ENCODE measurements around the gene BMX. TPM values are rescaled to one million over a fixed set of nuclear protein-coding genes. Genes with fewer than 3 reads are reported as not detected.

The BMX gene
- not detected for polyA plus RNA-seq (2013, experiment 1 of 2)
- polyA plus RNA-seq (2013, experiment 2 of 2), result not detected

GRCh38 chrX:15500497-15500966, at the start of gene BMX:
Gene BMX (plus strand): TSS chrX:15500807. CDS start chrX:15508354, 7,547 bp downstream.
- no peaks in the 10 kb centered on the region for H3K9me3 ChIP-seq (ENCODE audit: control insufficient read depth, low read length)
- H3K27ac ChIP-seq (ENCODE audit: low read depth, low read length, severe bottlenecking), result no peak within 1 kb of the TSS
- no peak within 1 kb of the TSS for H3K4me3 ChIP-seq (ENCODE audit: extremely low read depth, insufficient read depth, low read length, poor library complexity, severe bottlenecking)
- H3K4me1 ChIP-seq (ENCODE audit: control insufficient read depth, insufficient read depth, low read length, poor library complexity, severe bottlenecking), result no peaks in the 10 kb centered on the region
- WGBS, 2 experiments (ENCODE audit: insufficient coverage in 2 of 2), result 92 to 95% methylated on average over 8 to 13 of the region's 18 CpGs
- H3K36me3 ChIP-seq (ENCODE audit: control insufficient read depth, insufficient read depth, low read length), result no peaks in the 10 kb centered on the region

- H3K4me3 ChIP-seq (ENCODE audit: extremely low read depth, insufficient read depth, low read length, poor library complexity, severe bottlenecking), result no peak overlapping the region
- H3K36me3 ChIP-seq (ENCODE audit: control insufficient read depth, insufficient read depth, low read length), result peaks cover 10% of the 10 kb centered on the region
- H3K4me1 ChIP-seq (ENCODE audit: control insufficient read depth, insufficient read depth, low read length, poor library complexity, severe bottlenecking), result peaks cover 4% of the 10 kb centered on the region
- no peak overlapping the region for H3K27ac ChIP-seq (ENCODE audit: low read depth, low read length, severe bottlenecking)
- WGBS, 2 experiments (ENCODE audit: insufficient coverage in 2 of 2), result no CpG with 5 or more reads among the region's 1 CpG
- H3K9me3 ChIP-seq (ENCODE audit: control insufficient read depth, low read length), result no peaks in the 10 kb centered on the region
Observed at GRCh38 chrX:15451913-15452312, 48.7 kb upstream of the BMX start.

GRCh38 chrX:15464704-15465103, 35.9 kb upstream of the BMX start:
- Histone ChIP-seq H3K9me3 (ENCODE audit: control insufficient read depth, low read length) (no peaks in the 10 kb centered on the region), H3K4me3 (ENCODE audit: extremely low read depth, insufficient read depth, low read length, poor library complexity, severe bottlenecking) (no peak overlapping the region), H3K36me3 (ENCODE audit: control insufficient read depth, insufficient read depth, low read length) (no peaks in the 10 kb centered on the region), H3K27ac (ENCODE audit: low read depth, low read length, severe bottlenecking) (no peak overlapping the region), H3K4me1 (ENCODE audit: control insufficient read depth, insufficient read depth, low read length, poor library complexity, severe bottlenecking) (no peaks in the 10 kb centered on the region)

- Histone ChIP-seq H3K4me3 (ENCODE audit: extremely low read depth, insufficient read depth, low read length, poor library complexity, severe bottlenecking) (no peak overlapping the region), H3K36me3 (ENCODE audit: control insufficient read depth, insufficient read depth, low read length) (no peaks in the 10 kb centered on the region), H3K4me1 (ENCODE audit: control insufficient read depth, insufficient read depth, low read length, poor library complexity, severe bottlenecking) (no peaks in the 10 kb centered on the region), H3K9me3 (ENCODE audit: control insufficient read depth, low read length) (no peaks in the 10 kb centered on the region), H3K27ac (ENCODE audit: low read depth, low read length, severe bottlenecking) (no peak overlapping the region)
- no CpG with 5 or more reads among the region's 4 CpGs for WGBS, 2 experiments (ENCODE audit: insufficient coverage in 2 of 2)
Observed at GRCh38 chrX:15465347-15465746, 35.3 kb upstream of the BMX start.

GRCh38 chrX:15465896-15466651, 34.5 kb upstream of the BMX start:
- Histone ChIP-seq H3K27ac (ENCODE audit: low read depth, low read length, severe bottlenecking) (no peak overlapping the region), H3K4me1 (ENCODE audit: control insufficient read depth, insufficient read depth, low read length, poor library complexity, severe bottlenecking) (no peaks in the 10 kb centered on the region), H3K9me3 (ENCODE audit: control insufficient read depth, low read length) (no peaks in the 10 kb centered on the region), H3K4me3 (ENCODE audit: extremely low read depth, insufficient read depth, low read length, poor library complexity, severe bottlenecking) (no peak overlapping the region), H3K36me3 (ENCODE audit: control insufficient read depth, insufficient read depth, low read length) (no peaks in the 10 kb centered on the region)
- WGBS, 2 experiments (ENCODE audit: insufficient coverage in 2 of 2), result no CpG with 5 or more reads among the region's 9 CpGs

DNA sequence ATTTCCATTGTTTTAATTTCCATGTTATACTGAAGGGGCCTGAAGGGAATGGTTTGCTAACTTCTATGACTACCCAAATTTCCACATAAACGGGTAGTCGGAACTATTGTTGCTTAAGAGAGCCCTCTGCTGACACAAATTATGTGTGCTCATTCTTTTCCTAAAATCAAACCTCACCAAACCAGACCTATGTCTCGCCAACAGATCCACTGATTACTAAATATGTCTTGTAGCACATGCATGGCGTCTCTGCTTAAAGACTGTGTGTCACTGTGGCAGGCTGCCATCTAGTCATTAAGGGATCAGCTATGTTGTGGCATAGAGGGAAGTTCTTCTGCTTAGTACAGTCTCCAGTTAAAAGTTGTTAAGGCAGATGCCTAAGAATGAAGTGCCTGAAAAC, 32.6 kb upstream of the BMX start:
- H3K4me1 ChIP-seq (ENCODE audit: control insufficient read depth, insufficient read depth, low read length, poor library complexity, severe bottlenecking), result no peaks in the 10 kb centered on the region
- H3K27ac ChIP-seq (ENCODE audit: low read depth, low read length, severe bottlenecking), result no peak overlapping the region
- H3K36me3 ChIP-seq (ENCODE audit: control insufficient read depth, insufficient read depth, low read length), result no peaks in the 10 kb centered on the region
- H3K4me3 ChIP-seq (ENCODE audit: extremely low read depth, insufficient read depth, low read length, poor library complexity, severe bottlenecking), result no peak overlapping the region
- WGBS, 2 experiments (ENCODE audit: insufficient coverage in 2 of 2), result no CpG with 5 or more reads among the region's 4 CpGs
- H3K9me3 ChIP-seq (ENCODE audit: control insufficient read depth, low read length), result no peaks in the 10 kb centered on the region

- WGBS, 2 experiments (ENCODE audit: insufficient coverage in 2 of 2), result no CpG with 5 or more reads among the region's 1 CpG
- Histone ChIP-seq H3K9me3 (ENCODE audit: control insufficient read depth, low read length) (no peaks in the 10 kb centered on the region), H3K4me1 (ENCODE audit: control insufficient read depth, insufficient read depth, low read length, poor library complexity, severe bottlenecking) (no peaks in the 10 kb centered on the region), H3K36me3 (ENCODE audit: control insufficient read depth, insufficient read depth, low read length) (no peaks in the 10 kb centered on the region), H3K27ac (ENCODE audit: low read depth, low read length, severe bottlenecking) (no peak overlapping the region), H3K4me3 (ENCODE audit: extremely low read depth, insufficient read depth, low read length, poor library complexity, severe bottlenecking) (no peak overlapping the region)
Observed at GRCh38 chrX:15469613-15470012, 31.0 kb upstream of the BMX start.

DNA sequence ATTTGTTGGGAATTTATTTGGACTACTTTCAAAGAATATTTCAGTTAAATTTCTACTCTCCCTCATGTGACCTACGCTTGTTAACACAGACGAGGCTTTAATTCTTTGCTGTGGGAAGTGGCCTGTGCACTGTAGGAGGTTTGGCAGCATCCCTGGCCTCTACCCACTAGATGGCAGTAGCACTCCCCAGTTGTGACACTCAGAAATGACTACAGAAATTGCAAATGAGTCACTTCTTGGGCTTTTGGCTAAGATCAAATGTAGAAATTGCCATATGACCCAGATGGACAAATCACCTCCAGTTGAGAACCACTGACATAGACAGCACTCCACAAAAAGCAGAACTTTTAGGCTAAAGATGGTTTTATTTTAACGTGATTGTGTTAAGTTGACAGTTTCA, 29.6 kb upstream of the BMX start:
- Histone ChIP-seq H3K4me3 (ENCODE audit: extremely low read depth, insufficient read depth, low read length, poor library complexity, severe bottlenecking) (no peak overlapping the region), H3K27ac (ENCODE audit: low read depth, low read length, severe bottlenecking) (no peak overlapping the region), H3K4me1 (ENCODE audit: control insufficient read depth, insufficient read depth, low read length, poor library complexity, severe bottlenecking) (no peaks in the 10 kb centered on the region), H3K36me3 (ENCODE audit: control insufficient read depth, insufficient read depth, low read length) (no peaks in the 10 kb centered on the region), H3K9me3 (ENCODE audit: control insufficient read depth, low read length) (no peaks in the 10 kb centered on the region)
- no CpG with 5 or more reads among the region's 3 CpGs for WGBS, 2 experiments (ENCODE audit: insufficient coverage in 2 of 2)

DNA sequence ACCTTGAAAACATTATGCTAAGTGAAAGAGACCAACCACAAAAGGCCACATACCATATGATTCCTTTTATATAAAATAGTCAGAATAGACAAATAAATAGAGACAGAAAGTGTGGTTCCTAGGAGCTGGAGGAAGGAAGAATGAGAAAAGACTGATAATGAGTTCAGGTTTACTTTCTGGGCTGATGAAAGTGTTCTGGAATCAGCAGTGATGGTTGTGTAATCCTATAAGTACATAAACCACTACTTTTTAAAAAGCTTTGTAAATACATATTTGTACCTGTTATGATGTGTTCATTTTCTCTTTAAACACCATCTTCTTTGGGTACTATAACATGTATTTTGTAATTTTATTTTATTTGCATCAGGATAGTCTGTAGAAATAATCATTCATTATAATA, 28.1 kb upstream of the BMX start:
- no peaks in the 10 kb centered on the region for H3K4me1 ChIP-seq (ENCODE audit: control insufficient read depth, insufficient read depth, low read length, poor library complexity, severe bottlenecking)
- H3K9me3 ChIP-seq (ENCODE audit: control insufficient read depth, low read length), result no peaks in the 10 kb centered on the region
- no peaks in the 10 kb centered on the region for H3K36me3 ChIP-seq (ENCODE audit: control insufficient read depth, insufficient read depth, low read length)
- H3K27ac ChIP-seq (ENCODE audit: low read depth, low read length, severe bottlenecking), result no peak overlapping the region
- no peak overlapping the region for H3K4me3 ChIP-seq (ENCODE audit: extremely low read depth, insufficient read depth, low read length, poor library complexity, severe bottlenecking)

DNA sequence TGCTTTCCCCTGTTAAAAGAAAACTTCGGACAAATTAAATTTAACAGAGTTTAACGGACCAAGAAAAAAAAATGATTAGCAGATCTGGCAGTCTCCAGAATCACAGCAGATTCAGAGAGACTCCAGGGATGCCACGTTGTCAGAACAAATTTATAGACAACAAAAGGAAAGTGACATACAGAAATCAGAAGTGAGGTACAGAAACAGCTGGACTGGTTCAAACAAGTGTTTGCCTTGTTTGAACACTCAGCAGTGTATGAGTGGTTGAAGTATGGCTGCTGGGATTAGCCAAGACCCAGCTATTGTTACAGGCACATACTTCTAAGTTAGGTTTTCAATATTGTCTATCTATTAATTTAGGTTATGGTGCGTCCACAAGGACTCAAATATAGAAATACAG, 26.6 kb upstream of the BMX start:
- H3K27ac ChIP-seq (ENCODE audit: low read depth, low read length, severe bottlenecking), result no peak overlapping the region
- no peaks in the 10 kb centered on the region for H3K36me3 ChIP-seq (ENCODE audit: control insufficient read depth, insufficient read depth, low read length)
- WGBS, 2 experiments (ENCODE audit: insufficient coverage in 2 of 2), result 100% methylated on average over 3 of the region's 4 CpGs; no CpG with 5 or more reads in 1 of the 2 experiments
- no peak overlapping the region for H3K4me3 ChIP-seq (ENCODE audit: extremely low read depth, insufficient read depth, low read length, poor library complexity, severe bottlenecking)
- no peaks in the 10 kb centered on the region for H3K4me1 ChIP-seq (ENCODE audit: control insufficient read depth, insufficient read depth, low read length, poor library complexity, severe bottlenecking)
- H3K9me3 ChIP-seq (ENCODE audit: control insufficient read depth, low read length), result no peaks in the 10 kb centered on the region

- no peak overlapping the region for H3K27ac ChIP-seq (ENCODE audit: low read depth, low read length, severe bottlenecking)
- H3K36me3 ChIP-seq (ENCODE audit: control insufficient read depth, insufficient read depth, low read length), result no peaks in the 10 kb centered on the region
- H3K4me1 ChIP-seq (ENCODE audit: control insufficient read depth, insufficient read depth, low read length, poor library complexity, severe bottlenecking), result no peaks in the 10 kb centered on the region
- H3K9me3 ChIP-seq (ENCODE audit: control insufficient read depth, low read length), result no peaks in the 10 kb centered on the region
- no peak overlapping the region for H3K4me3 ChIP-seq (ENCODE audit: extremely low read depth, insufficient read depth, low read length, poor library complexity, severe bottlenecking)
- no CpG with 5 or more reads among the region's 5 CpGs for WGBS, 2 experiments (ENCODE audit: insufficient coverage in 2 of 2)
Observed at GRCh38 chrX:15475021-15475420, 25.6 kb upstream of the BMX start.
